CD1c-positive myeloid dendritic cell (primary cell): Measurements from ENCODE around the gene ATXN1.
"Not testable (repeated sequence)": the region's sequence is repeated elsewhere in the genome, so short reads cannot be mapped to it uniquely, and the experiment has no call there.

ENCODE experiments used
- DNase-seq: peaks from one replicate; pipeline ENCODE4 v3.0.0-alpha.2; 2016; ENCODE audit errors: extremely low spot score

ATXN1 gene

DNA sequence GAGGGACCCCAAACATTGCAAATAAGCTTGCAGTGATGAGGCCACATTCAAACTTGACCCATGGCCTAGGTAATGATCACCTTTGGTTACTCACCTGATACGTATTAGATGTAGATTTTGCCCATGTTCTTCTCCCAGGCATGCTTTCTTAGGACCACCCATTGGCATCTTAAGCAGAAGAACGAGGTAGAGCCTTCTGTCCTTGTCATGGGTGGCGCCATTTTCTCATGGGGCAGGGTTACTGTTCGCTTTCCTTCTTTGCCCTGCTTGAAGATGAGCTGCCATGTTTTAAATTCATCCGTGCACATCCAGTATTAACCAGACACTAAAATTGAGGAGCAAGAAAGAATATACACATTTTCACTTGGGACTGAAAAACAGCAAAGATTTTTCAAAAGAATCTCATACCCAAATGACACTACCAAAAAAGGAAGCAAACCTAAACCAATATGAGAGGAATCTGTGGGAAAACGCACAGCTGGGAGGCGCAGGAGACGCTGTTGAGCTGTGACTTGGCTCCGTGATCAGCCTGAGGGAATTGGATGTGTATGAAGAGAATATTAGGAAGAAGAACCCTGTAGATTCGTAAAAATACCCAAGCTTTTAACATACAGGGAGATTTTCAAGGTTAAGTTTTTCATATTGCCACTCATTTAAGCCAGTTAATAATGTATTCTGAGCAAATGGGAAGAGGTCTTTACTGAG lies 486.2 kb downstream of the ATXN1 start:
- DNase-seq = no peak

GRCh38 chr6:16274483-16274882 lies 486.8 kb downstream of the ATXN1 start:
- no peak for DNase-seq

- DNase-seq = no peak
These were observed 488.0 kb downstream of the ATXN1 start for GRCh38 chr6:16273256-16273655.

DNA sequence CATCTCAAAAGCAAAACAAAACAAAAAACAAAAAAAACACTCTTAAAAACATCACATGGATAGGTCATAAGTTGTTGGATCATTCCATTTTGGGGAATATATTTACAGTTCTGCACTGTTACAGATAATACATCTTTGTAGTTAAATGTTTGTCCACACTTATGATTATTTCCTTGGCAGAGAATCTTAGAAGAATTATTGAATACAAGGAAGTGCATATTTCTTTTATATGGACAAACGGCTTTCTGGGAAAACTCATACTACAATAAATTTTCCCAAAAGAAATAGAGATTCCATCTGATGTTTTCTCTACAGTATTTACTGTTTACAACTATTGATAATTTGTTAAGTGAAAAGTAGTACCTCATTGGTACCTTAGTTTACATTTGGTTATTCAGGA lies 489.1 kb downstream of the ATXN1 start:
- no peak for DNase-seq

GRCh38 chr6:16271428-16271827 lies 489.8 kb downstream of the ATXN1 start:
- no peak for DNase-seq

- no peak for DNase-seq
These were observed 491.0 kb downstream of the ATXN1 start for GRCh38 chr6:16270178-16270794.

- DNase-seq = not testable (repeated sequence)
These were observed 491.7 kb downstream of the ATXN1 start for GRCh38 chr6:16269442-16270070.

GRCh38 chr6:16267428-16268263 lies 493.6 kb downstream of the ATXN1 start:
- DNase-seq = no peak

DNA sequence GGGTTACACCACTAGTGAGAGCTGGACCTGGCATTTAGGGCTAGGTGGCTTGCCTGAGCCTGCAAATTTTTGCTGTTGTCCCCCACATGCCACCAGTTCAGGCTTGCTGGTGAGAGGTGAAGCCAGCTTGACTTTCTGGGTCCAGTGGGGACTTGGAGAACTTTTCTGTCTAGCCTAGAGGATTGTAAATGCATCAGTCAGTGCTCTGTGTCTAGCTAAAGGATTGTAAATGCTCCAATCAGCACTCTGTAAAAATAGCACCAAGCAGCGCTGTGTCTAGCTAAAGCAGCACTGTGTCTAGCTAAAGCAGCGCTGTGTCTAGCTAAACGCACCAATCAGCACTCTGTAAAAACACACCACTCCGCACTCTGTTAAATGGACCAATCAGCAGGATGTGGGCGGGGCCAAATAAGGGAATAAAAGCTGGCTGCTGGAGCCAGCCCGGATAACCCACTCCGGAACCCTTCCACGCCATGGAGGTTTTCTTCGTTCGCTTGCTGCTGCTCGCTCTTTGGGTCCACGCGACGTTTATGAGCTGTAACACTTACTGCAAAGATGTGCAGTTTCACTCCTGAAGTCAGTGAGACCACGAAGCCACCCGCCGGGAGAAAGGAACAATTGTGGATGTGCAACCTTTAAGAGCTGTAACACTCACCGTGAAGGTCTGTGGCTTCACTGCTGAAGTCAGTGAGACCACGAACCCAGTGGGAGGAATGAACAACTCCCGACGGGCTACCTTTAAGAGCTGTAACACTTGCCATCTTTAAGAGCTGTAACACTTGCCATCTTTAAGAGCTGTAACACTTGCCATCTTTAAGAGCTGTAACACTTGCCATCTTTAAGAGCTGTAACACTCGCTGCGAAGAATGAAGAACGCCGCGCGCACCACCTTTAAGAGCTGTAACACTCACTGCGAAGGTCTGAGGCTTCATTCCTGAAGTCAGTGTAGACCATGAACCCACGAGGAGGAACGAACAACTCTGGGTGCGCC lies 495.6 kb downstream of the ATXN1 start:
- DNase-seq = no peak

GRCh38 chr6:16264785-16265184 lies 496.5 kb downstream of the ATXN1 start:
- no peak for DNase-seq

GRCh38 chr6:16263464-16264099 lies 497.7 kb downstream of the ATXN1 start:
- DNase-seq = not testable (repeated sequence)

- not testable (repeated sequence) for DNase-seq
These were observed 498.5 kb downstream of the ATXN1 start for GRCh38 chr6:16262773-16263172.

- DNase-seq = not testable (repeated sequence)
These were observed 500.7 kb downstream of the ATXN1 start for GRCh38 chr6:16260602-16261001.

DNA sequence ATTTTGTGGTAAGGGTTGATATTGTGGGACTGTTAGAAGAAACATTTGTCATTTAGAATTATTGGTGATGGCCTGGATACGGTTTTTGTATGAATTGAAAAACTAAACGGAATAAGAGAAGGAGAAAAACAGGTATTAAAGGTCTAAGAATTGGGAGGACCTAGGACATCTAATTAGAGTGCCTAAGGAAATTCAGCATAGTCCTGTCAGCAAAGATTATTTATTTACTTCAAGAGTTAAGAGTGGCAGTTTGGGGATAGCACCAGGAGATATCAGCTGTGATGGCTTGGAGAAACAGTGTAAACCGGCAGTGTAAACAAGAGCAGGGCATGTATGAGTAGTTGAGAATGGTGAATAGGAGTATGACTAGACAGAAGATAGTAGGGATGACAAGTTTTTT lies 501.7 kb downstream of the ATXN1 start:
- DNase-seq = not testable (repeated sequence)

DNA sequence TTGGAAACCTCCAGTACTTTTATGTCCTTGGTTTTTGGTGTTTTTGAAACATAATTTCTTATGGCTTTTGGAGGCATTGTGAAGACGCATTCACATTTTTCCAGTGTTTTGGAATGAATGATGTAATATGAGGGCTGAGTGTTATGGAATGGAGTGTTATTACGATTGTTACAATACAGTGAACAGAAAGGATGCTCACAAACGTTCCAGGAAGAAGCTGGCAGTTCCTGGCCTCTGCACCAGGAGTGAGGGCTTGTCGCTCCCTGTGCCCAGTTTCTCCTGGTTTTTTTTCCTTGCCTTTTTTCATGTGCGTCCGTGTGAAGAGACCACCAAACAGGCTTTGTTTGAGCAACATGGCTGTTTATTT lies 502.6 kb downstream of the ATXN1 start:
- DNase-seq = no peak

DNA sequence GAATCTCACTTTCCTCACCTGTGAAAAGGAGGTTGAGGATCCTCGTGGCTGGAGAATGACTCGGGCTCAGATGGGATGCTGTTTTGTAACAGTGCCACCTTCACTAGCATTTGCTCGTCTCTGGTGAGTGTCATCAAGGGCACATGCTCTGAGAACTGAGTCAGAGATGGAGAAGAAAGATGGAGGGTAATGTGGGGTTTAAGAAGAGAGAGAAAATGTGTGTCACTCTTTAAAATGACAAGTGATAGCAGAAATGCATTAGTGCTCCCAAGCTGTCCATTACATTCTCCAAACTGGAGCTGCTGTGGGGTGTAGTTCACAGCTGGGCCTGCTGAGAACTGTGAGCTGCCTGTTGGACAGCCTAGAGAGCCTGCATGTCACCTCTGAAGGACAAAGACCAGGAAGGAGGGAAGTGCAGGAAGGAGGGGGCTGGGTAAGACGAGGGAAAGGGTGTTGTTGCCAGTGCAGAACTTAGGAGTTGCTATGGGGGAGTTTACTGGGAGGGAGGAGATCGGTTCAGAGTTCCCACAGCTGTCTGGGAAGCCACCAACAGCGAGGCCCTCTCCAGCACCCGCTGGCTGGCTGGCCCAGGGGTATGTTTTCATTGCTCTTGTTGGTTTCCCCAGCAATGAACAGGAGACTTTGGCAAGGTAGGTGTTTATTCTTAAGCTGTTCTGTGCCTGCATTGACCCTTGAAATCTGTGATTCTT lies 503.1 kb downstream of the ATXN1 start:
- no peak for DNase-seq

DNA sequence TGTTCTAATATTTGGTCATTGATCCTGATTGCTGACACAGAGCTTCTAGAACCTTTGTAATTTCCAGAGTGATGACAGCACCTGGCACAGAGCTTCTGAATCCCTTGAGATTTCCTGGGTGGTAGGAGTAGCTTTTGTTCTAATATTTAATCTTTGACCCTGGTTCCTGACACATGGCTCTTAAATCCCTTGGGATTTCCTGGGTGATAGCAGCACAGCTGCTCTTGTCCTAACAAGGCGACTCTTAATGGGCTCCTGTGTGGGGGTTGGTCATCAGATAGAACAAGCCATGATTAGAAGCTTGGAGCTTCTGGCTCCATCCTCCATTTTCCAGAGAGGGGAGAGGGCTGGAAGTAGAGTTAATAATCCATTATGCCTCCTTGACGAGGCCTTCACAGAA lies 504.5 kb downstream of the ATXN1 start:
- no peak for DNase-seq

DNA sequence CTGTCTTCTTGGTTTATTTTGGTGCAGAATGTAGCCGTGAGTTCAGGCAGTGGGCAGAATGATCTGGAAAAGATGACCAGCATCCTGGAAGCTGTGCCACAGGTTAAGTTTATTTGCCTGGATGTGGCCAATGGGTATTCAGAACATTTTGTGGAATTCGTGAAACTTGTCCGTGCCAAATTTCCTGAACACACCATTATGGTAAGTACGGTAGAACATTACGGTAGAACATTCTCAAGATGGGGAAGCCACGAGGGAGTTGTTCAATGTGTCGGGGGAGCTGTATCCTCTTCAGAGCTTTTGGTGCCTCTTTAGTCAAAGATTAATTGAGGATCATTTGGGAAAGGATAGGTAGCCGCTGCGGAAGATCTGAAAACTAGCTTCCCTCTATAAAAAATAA lies 506.7 kb downstream of the ATXN1 start:
- DNase-seq = no peak

DNA sequence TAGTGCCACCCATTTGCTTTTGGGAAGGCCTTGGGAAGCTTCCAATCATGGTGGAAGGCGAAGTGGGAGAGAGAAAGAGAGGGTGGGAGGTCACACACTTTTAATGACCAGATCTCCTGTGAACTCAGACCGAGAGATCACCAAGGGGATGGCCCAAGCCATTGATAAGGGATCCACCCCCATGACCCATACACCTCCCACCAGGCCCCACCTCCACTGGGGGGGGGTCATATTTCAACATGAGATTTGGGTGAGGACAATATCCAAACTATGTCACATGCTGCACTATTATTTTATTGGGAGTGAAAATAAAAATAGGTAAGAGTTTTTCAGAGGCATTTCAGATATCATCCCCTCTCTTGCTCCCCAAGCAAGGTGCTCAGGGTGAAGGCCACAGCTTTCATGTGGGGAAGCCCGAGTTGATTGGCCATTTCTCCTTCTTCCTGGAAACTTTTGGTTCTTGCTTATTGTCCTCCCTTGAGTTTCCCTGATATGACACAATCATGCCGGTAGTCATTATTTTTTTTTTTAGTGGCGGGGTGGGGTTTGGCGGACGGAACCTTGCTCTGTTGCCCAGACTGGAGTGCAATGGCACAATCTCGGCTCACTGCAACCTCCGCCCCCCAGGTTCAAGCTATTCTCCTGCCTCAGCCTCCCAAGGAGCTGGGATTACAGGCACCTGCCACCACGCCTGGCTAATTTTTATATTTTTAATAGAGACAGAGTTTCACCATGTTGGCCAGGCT lies 507.7 kb downstream of the ATXN1 start:
- DNase-seq = no peak
